Astrocyte (in vitro differentiated cells and primary cell): ENCODE measurements around the gene STRN3.

Source experiments
- CTCF ChIP-seq: IDR thresholded peaks from 2 replicates; pipeline ENCODE4 v1.5.1; 2011; ENCODE audit warnings: low read depth, mild to moderate bottlenecking, inconsistent platforms, low read length, moderate library complexity; ENCODE audit not compliant: insufficient read depth
- EZH2 ChIP-seq: IDR thresholded peaks from 2 replicates; pipeline ENCODE4 v1.6.1; 2012; ENCODE audit warnings: mild to moderate bottlenecking, low read length, inconsistent platforms; ENCODE audit not compliant: insufficient read depth

- TF ChIP-seq CTCF (no peak), EZH2 (no peak)
Measured at GRCh38 chr14:30961330-30961729, 64.8 kb downstream of the STRN3 start.
